NCI-H2081 (cell line): Measurements from ENCODE around the gene ZNF396.

Source experiments
- DNase-seq, 2 experiments: peaks; one replicate each; lab custom pipeline; 2025; lab: John Stamatoyannopoulos, UW

ZNF396 gene

DNA sequence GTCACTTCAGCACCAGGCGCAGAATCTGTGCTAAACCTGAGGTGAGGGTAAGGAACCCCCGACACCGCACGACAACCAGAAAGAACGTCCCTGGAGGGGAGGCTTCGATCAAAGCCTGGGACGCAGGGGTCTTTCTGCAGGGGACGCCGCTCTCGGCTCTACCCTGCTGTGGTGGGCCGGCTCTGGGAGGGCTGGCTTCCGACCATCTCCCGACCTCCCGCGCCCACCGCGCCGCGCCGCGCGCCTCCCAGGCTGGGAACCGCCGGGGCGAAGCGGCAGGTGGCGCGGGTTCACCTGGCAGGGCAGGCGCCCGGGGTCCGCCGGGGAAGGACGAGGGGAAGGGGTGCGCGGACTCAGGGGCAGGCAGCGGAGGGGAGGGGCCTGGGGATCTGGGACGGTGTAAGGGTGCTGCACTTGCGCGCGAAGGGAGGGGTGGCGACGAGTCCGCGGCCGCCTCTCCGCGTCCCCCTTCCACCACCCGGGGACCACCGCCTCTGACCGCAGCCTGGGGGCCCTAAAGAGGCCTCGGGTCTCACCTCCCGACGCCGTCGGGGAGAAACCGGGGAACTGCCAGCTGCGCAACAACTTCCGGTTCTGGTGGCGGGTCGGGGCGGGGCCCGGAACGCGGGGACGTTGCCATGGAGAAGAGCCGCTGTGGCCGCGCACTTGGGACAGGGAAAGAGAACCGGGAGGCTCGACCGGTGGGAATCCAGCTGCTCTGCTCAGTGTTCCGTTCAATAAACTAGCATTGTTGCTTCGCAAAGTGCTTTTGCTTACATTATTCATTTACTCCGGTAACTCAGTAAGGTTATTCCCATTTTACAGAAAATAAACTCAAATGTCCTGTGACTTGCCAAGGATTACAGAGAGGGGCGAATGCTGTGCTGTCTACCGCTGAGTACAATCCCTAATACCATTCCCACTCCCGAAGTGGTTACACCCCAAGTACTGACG, at the start of gene ZNF396:
ZNF396 (minus strand) TSS at position 596 of the 954 bp plus-strand sequence. CDS start 3,045 bp downstream, outside the sequence.
- DNase-seq: peak; percentile 68 to 69

DNA sequence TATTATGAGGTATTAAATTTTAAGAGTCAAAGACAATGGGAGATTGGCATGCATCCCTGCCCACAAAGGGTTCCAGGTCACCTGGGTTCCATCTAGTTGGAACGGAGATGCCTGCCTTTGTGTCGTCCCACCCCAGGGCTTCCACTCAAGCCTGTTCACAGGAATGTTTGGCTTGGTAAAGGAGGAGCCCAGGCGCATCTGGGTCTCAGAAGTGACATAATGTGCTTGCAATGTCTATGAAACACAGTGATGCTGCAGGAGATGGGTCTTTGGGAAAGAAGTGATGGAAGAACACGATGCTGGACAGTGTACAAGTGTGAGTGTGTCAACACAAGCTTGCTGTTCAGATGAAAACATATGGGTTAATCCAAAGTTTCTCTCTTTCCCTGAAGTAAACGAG, 49.6 kb upstream of the ZNF396 start:
- no peak for DNase-seq

DNA sequence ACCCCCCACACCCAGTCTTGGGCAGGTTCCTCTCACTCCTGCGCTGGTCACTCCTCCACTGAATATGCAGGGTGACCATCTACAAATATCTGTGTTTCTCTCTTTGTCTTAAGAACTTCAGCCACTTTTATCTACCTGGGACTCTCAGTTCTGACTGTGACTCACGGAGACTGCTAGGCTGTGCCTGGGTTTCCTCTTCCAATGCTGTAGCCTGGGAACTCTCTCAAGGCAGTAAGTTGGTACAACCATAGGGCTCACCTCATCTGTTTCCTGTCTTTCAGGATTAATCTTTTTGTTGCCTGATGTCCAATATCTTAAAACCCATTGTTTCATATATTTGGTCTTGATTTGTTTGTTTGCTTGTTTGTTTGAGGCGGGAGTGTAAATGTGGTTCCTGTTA, 47.2 kb upstream of the ZNF396 start:
- no peak for DNase-seq

DNA sequence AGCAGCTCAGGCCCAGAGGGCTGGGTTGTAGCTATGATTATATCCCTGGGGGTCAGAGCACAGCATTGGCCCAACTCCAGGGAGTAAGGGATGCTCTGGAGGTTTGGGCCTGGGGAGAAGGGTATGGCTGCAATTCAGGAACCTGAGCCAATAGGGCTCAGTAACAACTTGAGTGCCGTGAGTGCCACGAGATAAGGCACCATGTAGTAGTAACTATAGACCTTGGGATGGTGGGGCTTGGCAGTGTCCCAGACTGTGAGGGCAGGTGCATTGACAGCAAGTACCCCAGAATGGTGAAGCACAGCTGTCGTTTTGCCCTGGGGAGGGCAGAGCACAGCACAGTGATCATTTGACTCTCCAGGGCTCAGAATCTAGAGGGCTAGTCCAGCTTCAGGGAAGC, 45.1 kb upstream of the ZNF396 start:
- DNase-seq: no peak

DNA sequence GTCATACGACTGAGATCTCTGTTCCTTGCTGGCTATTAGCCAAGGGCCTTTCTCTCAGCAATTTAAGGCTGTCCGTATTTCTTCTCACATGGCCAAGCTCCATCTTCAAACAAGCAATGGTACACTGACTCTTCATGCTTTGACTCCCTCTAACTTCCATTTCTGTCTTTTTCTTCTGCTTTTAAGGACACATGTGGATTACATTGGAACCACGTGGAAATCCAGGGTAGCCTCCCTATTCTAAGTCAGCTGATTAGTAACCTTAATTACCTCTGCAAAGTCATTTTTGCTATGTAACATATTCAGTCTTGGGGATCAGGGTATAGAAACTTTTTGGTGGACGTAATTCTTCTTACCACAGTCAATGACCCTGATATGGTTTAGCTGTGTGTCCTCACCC, 41.5 kb upstream of the ZNF396 start:
- no peak for DNase-seq

DNA sequence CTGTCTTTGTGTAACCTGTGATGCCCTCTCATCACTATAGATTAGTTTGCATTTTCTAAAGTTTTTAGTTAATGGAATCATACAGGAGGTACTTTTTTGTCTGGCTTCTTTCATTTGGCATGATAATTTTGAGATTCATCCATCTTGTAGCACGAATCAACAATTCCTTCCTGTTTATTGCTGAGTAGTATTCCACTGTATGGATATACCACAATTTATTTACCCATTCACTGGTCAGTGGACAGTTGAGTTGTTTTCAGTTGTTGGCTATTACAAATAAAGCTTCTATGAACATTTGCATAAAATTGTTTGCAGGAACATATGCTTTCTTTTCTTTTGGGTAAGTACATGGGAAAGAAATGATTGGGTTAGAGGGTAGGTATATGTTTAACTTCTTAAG, 40.1 kb upstream of the ZNF396 start:
- DNase-seq: no peak

DNA sequence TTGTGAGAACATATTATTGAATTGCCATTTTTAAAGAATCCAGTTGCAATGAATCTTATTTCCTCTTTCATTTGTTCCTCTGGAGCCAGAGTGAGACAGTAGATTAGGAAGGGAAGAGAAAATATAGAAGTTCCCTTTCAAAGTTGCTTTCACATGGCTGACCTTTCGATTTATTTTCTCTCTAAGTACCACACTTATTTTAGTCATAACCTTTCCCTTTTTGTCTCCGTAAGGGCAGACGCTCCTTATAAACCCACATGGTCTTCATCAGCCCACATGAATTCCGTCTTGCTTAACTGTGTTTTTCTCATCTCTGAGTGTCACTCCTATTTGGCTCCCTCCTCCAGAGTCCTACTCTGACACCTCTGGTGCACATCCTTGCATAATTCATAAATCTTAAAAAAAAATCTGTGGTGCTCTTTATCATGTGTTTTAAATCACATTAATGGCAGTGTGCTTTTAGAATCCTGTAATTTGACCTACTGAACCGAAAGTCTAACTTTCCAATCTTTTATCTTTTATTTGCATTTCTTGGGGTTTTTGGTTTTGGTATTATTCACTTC, 38.5 kb upstream of the ZNF396 start:
- no peak for DNase-seq

DNA sequence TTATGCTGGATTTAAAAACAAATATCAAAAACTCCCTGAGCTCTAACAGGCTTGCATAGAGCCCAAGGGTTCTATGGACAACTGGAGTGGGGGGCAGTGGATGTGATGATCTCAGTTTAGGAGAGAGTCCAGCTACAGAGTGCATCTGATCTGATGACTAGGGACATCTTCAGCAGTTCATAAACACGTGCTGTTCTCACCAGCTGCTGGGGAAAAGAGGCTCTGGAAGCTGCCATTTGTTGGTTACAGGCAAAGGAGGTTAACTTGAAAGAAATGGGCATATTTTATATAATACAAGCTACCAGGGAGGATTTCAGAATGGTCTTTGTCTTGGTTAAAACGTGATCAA, 36.0 kb upstream of the ZNF396 start:
- no peak for DNase-seq

DNA sequence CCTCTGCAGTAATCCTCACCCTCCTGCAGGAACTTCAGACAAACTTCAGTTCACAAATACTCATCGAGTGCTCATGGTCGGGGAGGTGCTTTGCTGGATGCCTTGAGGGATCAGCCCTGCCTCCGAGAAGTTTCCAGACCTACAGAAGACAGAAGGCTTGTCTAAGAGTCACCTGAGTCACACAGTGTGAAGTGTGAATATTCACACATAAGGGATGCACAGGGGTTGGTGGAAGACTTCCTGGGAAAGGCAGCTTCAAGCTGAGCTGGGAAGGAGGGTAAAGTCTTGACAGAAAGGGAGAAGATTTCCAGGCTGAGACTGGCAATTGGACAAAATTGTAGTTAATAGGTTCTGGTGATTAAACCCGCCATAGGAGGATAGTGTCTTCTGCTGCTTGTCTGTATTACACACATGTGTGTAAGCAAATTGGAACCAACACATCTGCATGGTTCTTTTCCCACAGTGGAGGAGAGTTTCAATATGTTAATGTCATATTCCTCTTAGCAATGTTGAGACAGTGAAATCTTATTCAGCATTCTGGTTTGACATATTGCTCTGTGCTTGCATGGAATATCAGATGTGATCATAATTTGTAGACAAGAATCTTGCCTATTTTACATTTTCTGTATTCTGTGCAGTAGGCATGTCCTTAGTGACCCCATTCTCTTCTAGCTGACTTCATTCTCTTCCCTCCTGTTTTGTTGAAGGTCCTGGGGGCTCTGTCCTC, 34.7 kb upstream of the ZNF396 start:
- no peak for DNase-seq

DNA sequence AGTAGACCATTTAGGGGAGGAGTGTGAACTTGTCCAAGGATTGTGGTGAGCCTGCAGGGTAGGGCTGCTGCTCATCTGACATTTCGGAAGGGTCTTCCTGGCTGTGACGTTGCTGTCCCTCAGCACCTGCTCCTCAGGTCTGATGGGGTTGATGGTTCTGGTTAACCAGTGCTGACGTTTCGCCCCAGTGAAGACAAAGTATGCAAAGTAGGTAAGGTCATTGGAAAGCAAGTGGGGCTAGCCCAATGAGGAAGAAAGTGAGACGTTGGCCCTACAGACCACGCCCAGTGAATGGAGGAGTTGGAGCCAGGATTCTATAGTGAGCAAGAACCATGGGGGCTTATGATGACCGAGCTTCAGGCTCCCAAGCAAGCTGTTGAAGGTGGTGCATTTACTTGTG, 33.4 kb upstream of the ZNF396 start:
- DNase-seq: no peak

DNA sequence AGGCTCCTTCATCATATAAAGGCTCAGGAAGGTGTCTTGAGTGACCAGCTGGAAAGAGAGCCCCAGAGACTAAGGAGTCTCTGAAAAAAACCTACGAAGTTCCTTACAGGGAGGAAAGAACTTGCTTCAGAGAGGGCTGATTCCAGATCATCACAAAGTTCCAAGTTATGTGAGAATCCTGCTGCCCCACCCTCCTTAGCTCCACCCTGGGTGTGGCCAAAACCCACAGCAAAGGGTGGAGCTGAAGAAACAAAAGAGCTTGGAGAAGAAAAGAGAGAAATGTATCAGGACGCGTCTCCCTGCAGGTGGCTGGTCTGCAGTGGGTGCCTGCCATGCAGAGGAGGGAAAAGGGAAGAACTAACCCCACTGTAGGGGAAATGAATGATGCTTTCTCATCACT, 32.8 kb upstream of the ZNF396 start:
- DNase-seq: no peak

DNA sequence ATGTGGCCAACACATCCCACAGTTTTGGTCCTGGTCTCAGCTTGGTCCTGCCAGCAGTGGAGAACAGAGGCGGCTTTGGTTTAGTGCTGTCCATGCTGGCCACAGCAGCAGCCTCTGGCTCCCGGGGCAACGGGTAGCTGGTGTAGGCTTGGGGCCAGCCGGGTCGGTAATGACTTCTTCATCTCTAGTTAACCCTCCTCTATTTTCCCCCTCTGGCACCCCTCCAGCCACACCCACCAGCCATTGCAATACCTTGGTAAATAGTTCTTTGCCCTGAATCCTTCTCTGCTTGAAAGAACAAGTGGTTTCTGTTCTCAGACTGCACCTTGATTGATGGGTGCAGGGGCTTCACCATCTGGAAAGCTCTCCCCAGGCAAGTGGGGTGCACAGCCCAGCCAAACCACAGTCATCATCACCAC, 31.7 kb upstream of the ZNF396 start:
- no peak for DNase-seq

DNA sequence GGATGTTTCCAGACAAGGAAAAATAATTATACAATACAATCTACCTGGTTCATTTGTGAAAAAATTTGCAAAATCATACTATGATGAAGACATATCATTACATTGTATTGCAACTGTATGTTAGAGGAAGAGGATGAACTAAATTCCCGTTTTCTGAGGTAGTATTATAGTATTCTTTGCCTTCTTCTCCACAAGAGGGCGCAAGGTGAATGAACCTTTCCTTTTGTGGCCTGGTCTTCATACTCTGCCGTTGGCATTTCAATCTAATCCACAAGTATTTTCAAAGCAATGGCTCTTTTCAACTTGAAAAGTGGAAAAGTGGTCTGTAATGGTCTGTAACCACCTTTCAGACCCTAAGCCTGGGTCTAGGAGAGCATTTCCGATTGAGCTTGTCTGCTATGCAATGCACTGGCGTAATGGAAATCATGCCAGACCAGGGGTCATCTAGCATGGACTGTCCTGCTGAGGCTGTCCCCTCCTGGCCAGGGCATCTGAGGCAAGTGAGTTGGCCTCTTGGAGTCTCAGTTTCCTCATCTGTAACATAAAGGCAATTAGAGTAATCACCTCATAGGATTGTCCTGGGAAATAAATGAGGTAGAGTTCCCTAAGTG, 30.8 kb upstream of the ZNF396 start:
- peak; percentile 59 to 68 for DNase-seq

DNA sequence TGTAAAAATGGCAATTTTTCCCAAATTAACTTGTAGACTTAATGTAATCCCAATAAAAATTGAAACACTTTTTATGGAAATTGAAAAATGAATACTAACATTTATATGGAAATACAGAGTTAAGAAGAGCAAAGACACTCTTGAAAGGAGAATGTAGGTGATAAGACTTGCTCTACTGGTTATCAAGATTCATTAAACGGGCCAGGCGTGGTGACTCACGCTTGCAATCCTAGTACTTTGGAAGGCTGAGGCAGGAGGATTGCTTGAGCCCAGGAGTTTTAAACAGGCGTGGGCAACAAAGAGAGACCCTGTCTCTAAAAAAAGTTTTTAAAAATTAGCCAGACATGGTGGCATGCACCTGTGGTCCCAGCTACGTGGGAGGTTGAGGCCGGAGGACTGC, 29.5 kb upstream of the ZNF396 start:
- DNase-seq: no peak

DNA sequence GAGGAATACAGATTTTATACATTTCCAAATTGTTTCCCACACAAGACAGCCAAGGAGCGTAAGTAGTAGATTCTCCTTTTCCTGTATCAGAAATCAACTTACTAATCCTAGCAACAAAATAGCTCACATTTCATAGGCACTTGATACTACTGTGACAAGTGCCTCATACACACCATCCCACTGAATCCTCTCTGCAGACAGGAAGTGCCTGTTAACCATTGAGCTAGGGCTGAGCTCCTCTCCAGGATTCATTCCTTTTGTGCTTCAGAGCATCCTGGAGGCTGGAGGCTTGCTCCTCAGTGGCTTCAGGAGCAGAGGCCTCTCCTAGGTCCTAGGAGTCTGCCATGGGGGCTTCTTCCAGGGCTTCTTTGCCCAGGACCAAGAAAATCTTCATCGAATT, 20.8 kb upstream of the ZNF396 start:
- DNase-seq: no peak

DNA sequence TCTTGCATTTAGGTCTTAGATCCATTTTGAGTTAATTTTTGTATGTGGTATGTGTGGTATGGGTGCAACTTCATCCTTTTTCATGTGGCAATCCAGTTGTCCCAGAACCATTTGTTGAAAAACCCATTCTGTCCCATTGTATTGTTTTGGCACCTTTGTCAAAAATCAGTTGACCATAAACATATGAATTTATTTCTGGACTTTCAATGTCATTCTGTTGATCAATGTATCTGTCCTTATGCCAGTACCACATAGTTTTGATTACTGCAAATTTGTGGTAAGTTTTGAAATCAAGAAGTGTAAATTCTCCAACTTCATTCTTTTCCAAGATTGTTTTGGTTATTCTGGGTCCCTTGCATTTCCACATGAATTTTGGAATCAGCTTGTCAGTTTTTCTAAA, 16.6 kb upstream of the ZNF396 start:
- no peak for DNase-seq

DNA sequence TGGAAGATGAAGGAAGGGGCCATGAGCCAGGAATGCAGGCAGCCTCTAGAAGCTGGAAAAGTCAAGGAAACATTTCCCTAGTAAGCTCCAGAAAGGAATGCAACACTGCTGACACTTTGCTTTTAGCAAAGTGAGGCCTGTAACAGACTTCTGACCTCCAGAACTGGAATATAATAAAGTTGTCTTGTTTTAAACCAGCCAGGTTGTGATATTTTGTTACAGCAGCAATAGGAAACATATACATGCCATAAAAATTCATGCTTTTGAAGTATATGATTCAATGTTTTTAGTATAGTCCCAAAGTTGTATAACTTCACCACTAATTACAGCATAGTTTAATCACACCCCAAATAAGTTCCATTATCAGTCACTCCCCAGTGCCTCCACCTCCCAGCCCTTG, 15.2 kb upstream of the ZNF396 start:
- no peak for DNase-seq

DNA sequence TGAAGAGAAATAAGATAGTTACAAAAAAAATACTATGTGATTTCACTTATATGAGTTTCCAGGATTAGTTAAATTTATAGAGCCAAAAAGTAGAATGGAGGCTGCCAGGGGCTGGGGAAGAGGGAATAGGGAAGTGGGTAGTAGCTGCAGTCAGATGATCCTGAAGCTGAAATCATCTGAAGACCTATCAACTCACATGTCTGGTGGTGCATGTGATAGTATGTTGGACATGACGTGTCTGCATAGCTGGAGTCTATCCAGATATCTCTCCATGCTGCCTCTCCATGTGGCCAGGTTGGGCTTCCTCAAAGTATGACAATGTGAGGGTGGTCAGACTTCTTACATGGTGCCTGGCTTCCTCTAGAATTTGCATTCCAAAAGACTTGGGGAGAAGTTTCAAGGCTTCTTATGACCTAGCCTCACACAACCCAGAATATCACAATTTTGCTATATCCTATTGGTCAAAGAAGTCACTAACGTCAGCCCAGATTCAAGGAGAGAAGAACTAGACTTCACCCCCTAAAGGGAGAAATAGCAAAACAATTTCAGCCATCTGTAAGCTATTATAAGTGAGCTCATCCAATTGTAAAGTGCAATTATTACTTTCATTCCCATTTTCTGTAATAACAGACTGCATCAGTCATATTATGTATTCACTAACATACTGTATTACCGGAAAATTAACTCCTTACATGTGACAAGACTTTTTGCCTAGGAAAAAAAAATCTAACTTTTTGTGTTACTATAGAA, 14.0 kb upstream of the ZNF396 start:
- no peak for DNase-seq

DNA sequence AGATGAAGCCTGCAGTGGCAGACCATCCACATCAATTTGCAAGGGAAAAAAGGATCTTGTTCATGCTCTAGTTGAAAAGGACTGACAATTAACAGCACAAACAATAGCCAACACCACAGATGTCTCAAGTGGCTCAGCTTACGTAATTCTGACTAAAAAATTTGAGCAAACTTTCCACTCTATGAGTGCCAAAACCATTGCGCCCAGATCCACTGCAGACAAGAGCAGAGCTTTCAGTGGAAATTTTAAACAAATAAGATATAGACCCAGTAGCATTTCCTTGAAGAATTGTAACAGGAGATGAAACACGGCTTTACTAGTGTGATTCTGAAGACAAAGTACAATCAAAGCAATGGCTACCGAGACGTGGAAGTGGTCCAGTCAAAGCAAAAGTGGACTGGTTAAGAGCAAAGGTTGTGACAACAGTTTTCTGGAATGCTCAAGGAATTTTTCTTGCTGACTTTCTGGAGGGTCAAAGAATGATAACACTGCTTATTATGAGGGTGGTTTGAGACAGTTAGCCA, 12.0 kb upstream of the ZNF396 start:
- no peak for DNase-seq

DNA sequence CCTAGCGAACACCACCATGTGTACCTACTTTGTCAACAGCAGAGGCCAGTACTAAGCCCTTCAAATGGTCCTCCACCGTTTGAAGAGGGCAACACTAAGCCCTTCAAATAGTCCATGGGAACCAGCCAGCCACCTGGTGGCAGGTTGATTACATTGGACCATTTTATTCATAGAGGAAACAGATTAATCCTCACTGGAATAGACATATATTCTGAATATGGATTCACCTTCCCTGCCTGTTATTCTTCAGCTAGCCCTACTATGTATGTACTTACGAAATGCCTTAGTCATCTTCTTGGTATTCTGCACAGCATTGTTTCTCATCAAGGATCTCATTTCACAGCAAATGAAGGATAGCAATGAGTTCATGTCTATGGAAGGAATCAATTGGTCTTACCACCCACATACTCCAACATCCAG, 10.0 kb upstream of the ZNF396 start:
- peak in 1 of 2 experiments; percentile 5 for DNase-seq

DNA sequence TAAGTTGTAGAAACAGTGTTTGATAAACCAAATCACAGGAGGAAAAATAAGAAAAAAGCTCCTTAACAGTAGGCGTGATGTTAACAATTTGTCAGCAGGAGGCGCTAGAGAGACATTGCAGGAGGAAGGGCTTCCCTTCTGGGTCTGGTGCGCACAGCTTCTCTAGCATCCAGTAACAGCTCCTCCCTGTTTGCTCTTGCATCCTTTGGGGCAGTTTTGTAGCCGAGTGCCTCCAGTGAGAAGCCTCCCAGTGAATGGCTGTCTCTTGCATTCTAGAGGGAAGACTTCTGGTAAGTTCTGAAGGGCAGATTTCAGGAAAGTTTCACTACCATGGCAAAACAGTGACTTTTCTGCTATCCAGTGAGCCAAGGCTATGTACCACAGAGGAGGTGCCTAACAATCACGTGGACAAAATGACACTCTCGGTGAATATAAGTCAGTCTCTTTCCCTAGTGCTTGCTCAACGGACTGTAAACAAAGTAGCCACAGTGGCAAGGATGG, 9.5 kb upstream of the ZNF396 start:
- DNase-seq: peak; percentile 67 to 80
